Activated CD4-positive, alpha-beta T cell treated with anti-CD3 and anti-CD28 coated beads, Interleukin-2, Interleukin-6, amounts not matched to agents 100 ng/mL and 50 ng/mL, durations not matched to agents 16 hours and 8 hours (primary cell): Measurements from ENCODE around the gene PGP.

ENCODE experiments used
- DNase-seq: peaks from one replicate; pipeline ENCODE4 v3.0.0-alpha.2; 2020

PGP gene

GRCh38 chr16:2179576-2179975 lies 35.1 kb downstream of the PGP start:
- DNase-seq: no peak

GRCh38 chr16:2179107-2179501 lies 35.5 kb downstream of the PGP start:
- no peak for DNase-seq

- peak; percentile 60 for DNase-seq
Measured at GRCh38 chr16:2178321-2179106, 36.1 kb downstream of the PGP start.

- no peak for DNase-seq
Measured at GRCh38 chr16:2177561-2177960, 37.1 kb downstream of the PGP start.

- no peak for DNase-seq
Measured at GRCh38 chr16:2177101-2177500, 37.5 kb downstream of the PGP start.

GRCh38 chr16:2176047-2176446 lies 38.6 kb downstream of the PGP start:
- no peak for DNase-seq

GRCh38 chr16:2175454-2175853 lies 39.2 kb downstream of the PGP start:
- no peak for DNase-seq

- no peak for DNase-seq
Measured at GRCh38 chr16:2174396-2175131, 40.1 kb downstream of the PGP start.

GRCh38 chr16:2173916-2174315 lies 40.7 kb downstream of the PGP start:
- DNase-seq: no peak

GRCh38 chr16:2173366-2173765 lies 41.3 kb downstream of the PGP start:
- DNase-seq: no peak

- no peak for DNase-seq
Measured at GRCh38 chr16:2172688-2173335, 41.8 kb downstream of the PGP start.

- no peak for DNase-seq
Measured at GRCh38 chr16:2171601-2172178, 43.0 kb downstream of the PGP start.

- no peak for DNase-seq
Measured at GRCh38 chr16:2170587-2171435, 43.8 kb downstream of the PGP start.

GRCh38 chr16:2170080-2170479 lies 44.6 kb downstream of the PGP start:
- DNase-seq: no peak

GRCh38 chr16:2167068-2167638 lies 47.5 kb downstream of the PGP start:
- no peak for DNase-seq

- DNase-seq: no peak
Measured at GRCh38 chr16:2166263-2167067, 48.2 kb downstream of the PGP start.

GRCh38 chr16:2165861-2166260 lies 48.8 kb downstream of the PGP start:
- no peak for DNase-seq

- DNase-seq: no peak
Measured at GRCh38 chr16:2163211-2163881, 51.3 kb downstream of the PGP start.

GRCh38 chr16:2162676-2163118 lies 51.9 kb downstream of the PGP start:
- DNase-seq: no peak

- no peak for DNase-seq
Measured at GRCh38 chr16:2161911-2162310, 52.7 kb downstream of the PGP start.
